ENCODE measurements around the gene RUNDC3A.
A peak's percentile ranks its signal among the peaks of the same experiment; 100 is the strongest.
"Not testable (repeated sequence)": the region's sequence is repeated elsewhere in the genome, so short reads cannot be mapped to it uniquely, and the experiment has no call there.

Gene RUNDC3A

DNA sequence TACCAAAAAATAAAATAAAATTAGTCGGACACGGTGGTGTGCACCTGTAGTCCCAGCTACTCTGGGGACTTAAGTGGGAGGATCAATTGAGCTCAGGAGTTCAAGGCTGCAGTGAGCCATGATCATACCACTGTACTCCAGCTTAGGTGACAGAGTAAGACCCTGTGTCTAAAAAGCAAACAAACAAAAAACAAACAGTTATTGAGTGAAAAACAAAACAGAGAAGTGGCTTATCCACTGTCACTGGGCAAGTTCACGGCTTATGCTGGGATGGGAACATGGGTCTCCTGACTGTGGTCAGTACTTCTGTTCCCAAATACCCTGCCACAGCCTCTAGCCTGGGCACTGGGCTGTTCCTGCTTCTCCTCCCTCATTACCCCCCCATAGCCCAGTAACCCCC lies 27.2 kb downstream of the RUNDC3A start:
- no peaks in the 10 kb centered on the region for H3K36me3 Mint-ChIP-seq (ENCODE audit: low read depth)
- H3K27ac Mint-ChIP-seq: no peak overlapping the region
- ATAC-seq: no peak
- peaks cover 11% of the 10 kb centered on the region for H3K4me1 Mint-ChIP-seq
- no peaks in the 10 kb centered on the region for H3K27me3 Mint-ChIP-seq
- no peak overlapping the region for H3K4me3 Mint-ChIP-seq
- DNase-seq: no peak
- H3K9me3 Mint-ChIP-seq: no peaks in the 10 kb centered on the region

GRCh38 chr17:44335968-44336367 lies 27.6 kb downstream of the RUNDC3A start:
- Mint-ChIP-seq H3K36me3 (ENCODE audit: low read depth) (no peaks in the 10 kb centered on the region), H3K9me3 (no peaks in the 10 kb centered on the region), H3K27me3 (no peaks in the 10 kb centered on the region), H3K4me1 (peaks cover 11% of the 10 kb centered on the region), H3K4me3 (no peak overlapping the region), H3K27ac (no peak overlapping the region)
- ATAC-seq (no peak), DNase-seq (no peak)

- ATAC-seq (peak; percentile 80), DNase-seq (no peak)
- Mint-ChIP-seq H3K4me3 (no peak overlapping the region), H3K27me3 (peaks cover 8% of the 10 kb centered on the region), H3K4me1 (peaks cover 3% of the 10 kb centered on the region), H3K27ac (no peak overlapping the region), H3K36me3 (ENCODE audit: low read depth) (no peaks in the 10 kb centered on the region), H3K9me3 (no peaks in the 10 kb centered on the region)
Measured at GRCh38 chr17:44338702-44339101, 30.3 kb downstream of the RUNDC3A start.

- not testable (repeated sequence) for H3K4me3 Mint-ChIP-seq; H3K27ac Mint-ChIP-seq; H3K36me3 Mint-ChIP-seq (ENCODE audit: low read depth); H3K9me3 Mint-ChIP-seq; ATAC-seq; DNase-seq
- Mint-ChIP-seq H3K4me1 (peaks cover 12% of the 10 kb centered on the region), H3K27me3 (peaks cover 11% of the 10 kb centered on the region)
Measured at GRCh38 chr17:44340553-44340952, 32.2 kb downstream of the RUNDC3A start.

DNA sequence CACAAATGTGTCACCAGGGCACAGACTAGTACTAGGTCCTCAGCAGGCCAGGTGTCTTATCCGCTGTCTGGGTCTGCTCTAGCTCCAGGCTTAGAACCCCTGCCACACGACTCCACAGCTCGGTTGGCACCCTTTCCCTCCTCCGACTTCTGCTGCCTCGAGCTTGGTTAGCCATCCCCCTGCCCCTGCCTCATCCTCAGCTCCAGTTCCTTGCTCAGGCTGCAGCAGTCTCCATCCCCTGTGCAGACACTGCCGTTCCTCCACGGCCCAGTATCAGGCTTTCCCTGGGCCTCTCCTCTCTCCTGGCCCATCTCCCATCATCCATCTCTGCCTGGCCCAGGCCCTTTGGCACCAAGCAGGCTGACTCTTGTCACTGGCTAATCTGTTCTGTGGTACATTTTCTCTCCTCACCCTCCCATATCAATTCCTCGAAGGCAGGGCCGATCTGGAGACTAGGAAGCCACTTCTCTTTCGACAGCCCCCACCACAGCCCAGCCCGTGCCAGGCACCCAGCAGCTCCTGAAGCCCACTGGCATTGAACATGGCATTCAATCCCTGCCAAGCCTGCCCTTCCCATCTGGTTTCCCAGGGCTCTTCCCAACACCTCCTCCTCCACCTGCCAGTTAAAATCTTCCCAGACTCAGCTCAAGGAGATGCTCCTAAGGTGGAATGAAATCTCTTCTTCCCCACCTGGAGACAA lies 35.3 kb downstream of the RUNDC3A start:
- Mint-ChIP-seq H3K27me3 (peaks cover 11% of the 10 kb centered on the region), H3K4me1 (peaks cover 18% of the 10 kb centered on the region), H3K4me3 (no peak overlapping the region), H3K36me3 (ENCODE audit: low read depth) (no peaks in the 10 kb centered on the region), H3K9me3 (no peaks in the 10 kb centered on the region), H3K27ac (no peak overlapping the region)
- no peak for DNase-seq
- ATAC-seq: no peak

DNA sequence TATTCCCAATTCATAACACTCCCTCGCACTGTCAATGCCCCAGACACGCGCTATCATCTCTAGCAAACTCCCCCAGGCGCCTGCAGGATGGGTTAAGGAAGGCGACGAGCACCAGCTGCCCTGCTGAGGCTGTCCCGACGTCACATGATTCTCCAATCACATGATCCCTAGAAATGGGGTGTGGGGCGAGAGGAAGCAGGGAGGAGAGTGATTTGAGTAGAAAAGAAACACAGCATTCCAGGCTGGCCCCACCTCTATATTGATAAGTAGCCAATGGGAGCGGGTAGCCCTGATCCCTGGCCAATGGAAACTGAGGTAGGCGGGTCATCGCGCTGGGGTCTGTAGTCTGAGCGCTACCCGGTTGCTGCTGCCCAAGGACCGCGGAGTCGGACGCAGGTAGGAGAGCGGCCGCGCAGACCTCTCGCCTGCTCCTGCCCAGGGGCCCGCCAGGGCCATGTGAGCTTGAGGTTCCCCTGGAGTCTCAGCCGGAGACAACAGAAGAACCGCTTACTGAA lies 36.6 kb downstream of the RUNDC3A start, which contains the start of gene GRN:
GRN (plus strand) TSS at position 364 of the 515 bp plus-strand sequence. CDS start 3,863 bp downstream, outside the sequence.
- DNase-seq: peak; percentile 83
- Mint-ChIP-seq H3K27ac (peak within 1 kb of the TSS; percentile 94), H3K36me3 (ENCODE audit: low read depth) (no peaks in the 10 kb centered on the region), H3K4me3 (peak within 1 kb of the TSS; percentile 88), H3K4me1 (peaks cover 18% of the 10 kb centered on the region), H3K27me3 (peaks cover 11% of the 10 kb centered on the region), H3K9me3 (no peaks in the 10 kb centered on the region)
- ATAC-seq: peak; percentile 97

DNA sequence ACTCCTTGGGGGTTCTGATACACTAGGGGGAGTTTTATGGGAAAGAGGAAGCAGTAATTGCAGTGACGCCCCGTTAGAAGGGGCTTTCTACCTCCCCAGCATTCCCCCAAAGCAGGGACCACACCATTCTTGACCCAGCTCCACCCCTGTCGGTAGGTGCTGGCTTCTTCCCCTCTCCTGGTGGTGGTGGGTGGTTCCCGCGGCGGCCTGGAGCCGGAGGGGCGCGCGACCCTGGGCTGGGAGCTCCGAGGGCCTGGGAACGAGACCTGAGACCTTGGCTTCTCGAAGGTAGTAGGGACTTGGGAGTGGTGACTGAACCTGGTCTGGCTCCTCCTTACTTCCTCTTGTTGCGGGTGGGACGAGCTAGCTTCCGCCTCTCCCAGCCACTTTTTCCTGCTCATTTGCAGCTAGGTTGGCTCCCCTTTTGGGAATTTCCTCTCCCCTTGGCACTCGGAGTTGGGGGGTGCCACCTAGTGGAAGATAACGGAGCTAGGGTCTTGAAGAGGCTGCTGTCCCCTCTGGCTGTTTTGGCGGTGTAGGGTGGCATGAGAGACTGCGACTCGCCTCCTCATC lies 37.1 kb downstream of the RUNDC3A start:
- Mint-ChIP-seq H3K36me3 (ENCODE audit: low read depth) (no peaks in the 10 kb centered on the region), H3K27ac (peak overlapping the region; percentile 94), H3K4me1 (peaks cover 18% of the 10 kb centered on the region), H3K27me3 (peaks cover 11% of the 10 kb centered on the region), H3K4me3 (peak overlapping the region; percentile 88), H3K9me3 (no peaks in the 10 kb centered on the region)
- DNase-seq (peak; percentile 64), ATAC-seq (peak; percentile 17)

- ATAC-seq: no peak
- DNase-seq: no peak
- peaks cover 11% of the 10 kb centered on the region for H3K27me3 Mint-ChIP-seq
- peak overlapping the region; percentile 94 for H3K27ac Mint-ChIP-seq
- no peaks in the 10 kb centered on the region for H3K9me3 Mint-ChIP-seq
- peaks cover 20% of the 10 kb centered on the region for H3K4me1 Mint-ChIP-seq
- no peaks in the 10 kb centered on the region for H3K36me3 Mint-ChIP-seq (ENCODE audit: low read depth)
- H3K4me3 Mint-ChIP-seq: peak overlapping the region; percentile 88
Measured at GRCh38 chr17:44346064-44346844, 37.9 kb downstream of the RUNDC3A start.

GRCh38 chr17:44347206-44348055 lies 39.0 kb downstream of the RUNDC3A start:
- H3K27me3 Mint-ChIP-seq: peaks cover 11% of the 10 kb centered on the region
- peaks cover 20% of the 10 kb centered on the region for H3K4me1 Mint-ChIP-seq
- not testable (repeated sequence) for H3K9me3 Mint-ChIP-seq; H3K27ac Mint-ChIP-seq; H3K4me3 Mint-ChIP-seq; ATAC-seq; DNase-seq; H3K36me3 Mint-ChIP-seq (ENCODE audit: low read depth)

DNA sequence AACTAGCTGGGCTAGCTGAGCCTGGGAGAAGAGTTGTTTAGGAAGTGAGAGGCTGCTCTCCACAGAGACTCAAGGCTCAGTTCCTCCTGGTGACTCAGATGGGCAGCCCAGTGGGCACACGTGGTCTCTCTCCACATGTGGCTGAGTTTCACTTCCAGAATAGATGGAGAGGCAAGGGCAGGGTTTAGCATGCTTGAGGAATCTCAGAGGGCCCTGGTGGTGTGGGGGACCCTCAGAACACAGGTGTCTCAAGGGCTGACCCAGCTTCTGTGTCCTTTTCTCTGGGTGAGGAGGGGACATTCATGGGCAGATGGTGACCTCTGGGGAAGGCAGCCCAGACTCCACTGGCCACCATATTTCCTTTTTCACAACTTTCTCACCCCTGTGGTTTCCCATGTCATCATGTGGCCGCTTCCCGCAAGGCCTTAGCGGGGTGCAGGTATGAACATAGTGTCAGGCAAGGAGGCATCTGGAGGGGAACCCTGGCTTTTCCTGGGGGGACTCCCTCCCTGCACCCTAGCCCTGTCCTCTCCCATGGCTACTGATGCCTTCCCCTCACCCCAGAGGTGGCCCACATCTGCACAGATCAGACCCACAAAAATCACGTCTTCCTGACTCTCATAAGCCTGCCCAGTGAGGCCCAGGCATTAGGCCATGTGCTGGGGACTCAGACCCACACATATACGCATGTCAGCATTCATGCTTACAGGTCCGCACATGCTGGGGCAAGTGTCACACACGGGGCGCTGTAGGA lies 40.0 kb downstream of the RUNDC3A start:
- Mint-ChIP-seq H3K4me1 (peaks cover 20% of the 10 kb centered on the region), H3K36me3 (ENCODE audit: low read depth) (no peaks in the 10 kb centered on the region), H3K9me3 (no peaks in the 10 kb centered on the region), H3K27ac (peak overlapping the region; percentile 23), H3K27me3 (peaks cover 6% of the 10 kb centered on the region), H3K4me3 (no peak overlapping the region)
- ATAC-seq: peak; percentile 8
- peak; percentile 29 for DNase-seq

DNA sequence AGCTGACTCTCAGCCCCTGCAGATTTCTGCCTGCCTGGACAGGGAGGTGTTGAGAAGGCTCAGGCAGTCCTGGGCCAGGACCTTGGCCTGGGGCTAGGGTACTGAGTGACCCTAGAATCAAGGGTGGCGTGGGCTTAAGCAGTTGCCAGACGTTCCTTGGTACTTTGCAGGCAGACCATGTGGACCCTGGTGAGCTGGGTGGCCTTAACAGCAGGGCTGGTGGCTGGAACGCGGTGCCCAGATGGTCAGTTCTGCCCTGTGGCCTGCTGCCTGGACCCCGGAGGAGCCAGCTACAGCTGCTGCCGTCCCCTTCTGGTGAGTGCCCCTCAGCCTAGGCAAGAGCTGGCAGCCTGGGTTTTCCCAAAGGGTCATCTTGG lies 40.6 kb downstream of the RUNDC3A start:
- Mint-ChIP-seq H3K36me3 (ENCODE audit: low read depth) (no peaks in the 10 kb centered on the region), H3K27me3 (peaks cover 2% of the 10 kb centered on the region), H3K27ac (no peak overlapping the region), H3K9me3 (no peaks in the 10 kb centered on the region), H3K4me1 (peaks cover 20% of the 10 kb centered on the region), H3K4me3 (no peak overlapping the region)
- ATAC-seq (no peak), DNase-seq (no peak)

DNA sequence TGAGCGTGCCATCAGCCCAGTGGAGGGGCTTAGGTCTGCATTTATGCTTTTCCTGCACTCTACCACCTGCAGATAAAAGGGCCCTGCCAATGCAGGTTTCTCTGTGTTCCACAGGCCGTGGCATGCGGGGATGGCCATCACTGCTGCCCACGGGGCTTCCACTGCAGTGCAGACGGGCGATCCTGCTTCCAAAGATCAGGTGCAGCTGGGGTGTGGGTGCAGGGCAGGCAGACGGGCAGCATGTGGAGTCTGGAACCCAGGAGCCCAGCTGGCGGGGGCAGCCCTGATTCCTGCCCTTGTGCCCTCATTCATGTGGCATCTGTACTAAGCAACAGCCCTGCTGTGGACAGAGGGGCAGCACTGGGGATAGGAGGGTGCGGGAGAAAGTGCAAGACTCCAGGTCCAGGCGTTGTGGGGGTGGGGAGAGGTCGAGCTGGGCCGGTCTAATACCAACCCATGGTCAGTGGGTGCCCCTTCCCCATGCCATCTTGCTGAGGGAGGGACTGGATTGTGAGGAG lies 41.2 kb downstream of the RUNDC3A start:
- no peak overlapping the region for H3K4me3 Mint-ChIP-seq
- ATAC-seq (no peak), DNase-seq (no peak)
- H3K36me3 Mint-ChIP-seq (ENCODE audit: low read depth): no peaks in the 10 kb centered on the region
- peaks cover 2% of the 10 kb centered on the region for H3K27me3 Mint-ChIP-seq
- H3K27ac Mint-ChIP-seq: no peak overlapping the region
- H3K9me3 Mint-ChIP-seq: no peaks in the 10 kb centered on the region
- peaks cover 16% of the 10 kb centered on the region for H3K4me1 Mint-ChIP-seq

DNA sequence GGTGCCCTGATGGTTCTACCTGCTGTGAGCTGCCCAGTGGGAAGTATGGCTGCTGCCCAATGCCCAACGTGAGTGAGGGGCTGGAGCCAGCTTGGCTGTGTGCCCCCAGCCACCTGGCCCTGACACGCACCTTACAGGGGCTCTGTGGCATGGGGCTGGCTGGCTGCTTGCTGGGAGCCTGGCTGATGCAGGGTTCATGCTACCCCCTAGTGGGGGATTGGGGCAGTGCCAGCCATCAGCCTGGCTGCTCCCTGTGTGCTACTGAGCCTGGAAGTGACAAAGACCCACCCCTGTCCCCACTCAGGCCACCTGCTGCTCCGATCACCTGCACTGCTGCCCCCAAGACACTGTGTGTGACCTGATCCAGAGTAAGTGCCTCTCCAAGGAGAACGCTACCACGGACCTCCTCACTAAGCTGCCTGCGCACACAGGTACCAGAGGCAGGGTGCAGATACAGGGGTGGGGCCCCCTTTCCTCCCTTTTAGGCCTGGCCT lies 42.4 kb downstream of the RUNDC3A start:
- Mint-ChIP-seq H3K36me3 (ENCODE audit: low read depth) (no peaks in the 10 kb centered on the region), H3K27ac (no peak overlapping the region), H3K4me3 (no peak overlapping the region), H3K4me1 (peaks cover 9% of the 10 kb centered on the region), H3K27me3 (no peaks in the 10 kb centered on the region), H3K9me3 (no peaks in the 10 kb centered on the region)
- ATAC-seq: peak; percentile 65
- DNase-seq: peak; percentile 82
